NCI-H1436 (cell line): ENCODE results near the gene IGF1.
"Not testable (repeated sequence)": the region's sequence is repeated elsewhere in the genome, so short reads cannot be mapped to it uniquely, and the experiment has no call there.

ENCODE experiments used
- DNase-seq: peaks from one replicate; lab custom pipeline; 2025; lab: John Stamatoyannopoulos, UW

IGF1 gene

DNA sequence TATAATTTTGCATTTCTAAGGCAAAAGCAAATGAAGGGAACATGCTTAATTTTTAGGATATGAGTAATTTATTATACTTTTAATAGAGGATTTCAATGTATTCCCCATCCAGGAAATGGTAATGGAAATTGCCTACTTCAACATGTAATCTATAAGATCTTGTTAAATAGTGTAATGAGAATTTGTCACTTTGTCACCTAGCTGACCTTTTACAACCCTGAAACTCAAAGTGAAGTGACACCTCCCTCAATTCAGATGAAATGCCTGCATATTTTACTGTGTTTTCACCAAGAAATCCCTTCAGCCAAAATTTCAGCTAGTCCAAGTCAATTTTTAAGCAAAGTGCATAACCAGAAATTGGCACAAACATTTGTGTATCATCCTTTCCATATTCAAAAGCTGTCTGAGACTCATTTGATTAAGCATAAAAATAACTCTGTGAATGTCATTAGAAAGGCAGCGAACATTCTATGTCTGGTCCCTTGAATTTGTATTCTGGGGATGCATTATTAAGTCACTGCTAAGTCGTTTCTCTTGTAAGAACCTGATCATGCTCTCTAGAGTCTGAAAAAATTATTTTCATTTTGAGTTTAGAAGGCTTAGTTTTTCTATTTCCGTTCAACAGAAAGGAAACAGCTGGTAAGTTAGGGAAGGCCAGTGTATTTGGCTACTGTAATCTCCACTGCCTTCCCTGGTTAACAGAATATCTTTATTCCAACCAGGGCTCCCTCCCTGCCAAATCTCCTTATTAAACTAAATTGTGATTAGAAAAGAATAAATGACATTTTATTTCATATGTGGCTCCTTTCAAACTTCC is 100.8 kb downstream of the IGF1 start:
- DNase-seq: no peak

- DNase-seq: no peak
Measured at GRCh38 chr12:102376781-102377180, 103.6 kb downstream of the IGF1 start.

DNA sequence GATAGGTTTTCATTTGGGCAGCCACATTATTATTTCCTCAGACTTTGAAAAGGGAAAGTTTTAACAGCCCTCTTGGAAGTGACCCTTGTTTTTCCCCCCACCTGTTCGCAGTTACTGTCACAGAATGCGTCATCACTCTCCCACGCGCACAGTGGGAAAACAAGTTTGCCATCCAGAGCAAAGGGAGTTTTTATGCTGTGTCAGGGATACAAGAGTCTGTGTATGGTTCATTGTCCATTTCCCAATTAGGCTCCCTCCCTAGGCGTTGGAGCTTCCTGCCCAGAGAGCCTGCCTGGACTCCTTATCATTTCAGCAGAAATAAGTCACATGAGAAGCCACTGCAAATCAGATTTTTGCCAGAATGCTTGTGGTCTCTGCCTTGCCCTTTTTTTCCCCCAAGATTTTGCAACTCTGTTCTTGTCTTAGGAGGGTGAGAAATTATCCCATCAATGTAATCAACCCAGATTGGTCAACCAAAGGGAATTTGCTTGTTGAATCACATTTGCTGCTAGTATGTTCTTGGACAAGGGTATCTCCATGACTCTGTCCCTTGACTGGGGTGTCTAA is 104.1 kb downstream of the IGF1 start:
- no peak for DNase-seq

- no peak for DNase-seq
Measured at GRCh38 chr12:102374190-102374589, 106.2 kb downstream of the IGF1 start.

DNA sequence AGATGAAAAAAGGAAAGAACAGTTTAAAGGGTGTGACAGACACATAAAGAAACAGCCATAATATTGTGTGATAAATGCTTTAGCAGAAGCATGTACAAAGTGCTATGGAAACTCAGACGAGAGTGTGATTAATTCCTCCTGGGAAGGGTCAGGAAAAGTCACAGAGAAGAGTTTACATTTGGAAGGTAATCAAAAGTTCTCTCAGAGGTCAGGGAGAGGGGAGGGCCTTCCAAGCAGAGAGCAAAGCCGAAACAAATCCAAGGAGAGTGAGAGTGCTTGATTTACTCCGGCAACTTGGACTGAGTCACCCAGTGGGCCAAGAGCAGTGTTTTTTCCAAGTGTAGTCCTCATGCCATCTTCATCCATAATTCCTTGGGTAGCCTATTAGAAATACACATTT is 108.3 kb downstream of the IGF1 start:
- no peak for DNase-seq

GRCh38 chr12:102371165-102371564 is 109.2 kb downstream of the IGF1 start:
- DNase-seq: no peak

DNA sequence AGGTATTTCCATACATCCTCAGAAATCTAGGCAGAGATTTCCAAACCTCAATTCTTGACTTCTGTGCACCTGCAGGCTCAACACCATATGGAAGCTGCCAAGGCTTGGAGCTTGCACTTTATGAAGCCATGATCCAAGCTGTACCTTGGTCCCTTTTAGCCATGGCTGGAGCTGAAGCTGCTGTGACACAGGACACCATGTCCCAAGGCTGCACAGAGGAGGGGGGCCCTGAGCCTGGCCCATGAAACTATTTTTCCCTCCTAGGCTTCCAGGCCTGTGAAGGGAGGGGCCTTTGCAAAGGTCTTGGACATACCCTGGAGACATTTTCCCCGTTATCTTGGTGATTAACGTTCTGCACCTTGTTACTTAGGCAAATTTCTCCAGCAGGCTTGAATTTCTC is 110.5 kb downstream of the IGF1 start:
- no peak for DNase-seq

- DNase-seq: no peak
Measured at GRCh38 chr12:102365365-102365764, 115.0 kb downstream of the IGF1 start.

GRCh38 chr12:102364709-102365108 is 115.7 kb downstream of the IGF1 start:
- DNase-seq: no peak

DNA sequence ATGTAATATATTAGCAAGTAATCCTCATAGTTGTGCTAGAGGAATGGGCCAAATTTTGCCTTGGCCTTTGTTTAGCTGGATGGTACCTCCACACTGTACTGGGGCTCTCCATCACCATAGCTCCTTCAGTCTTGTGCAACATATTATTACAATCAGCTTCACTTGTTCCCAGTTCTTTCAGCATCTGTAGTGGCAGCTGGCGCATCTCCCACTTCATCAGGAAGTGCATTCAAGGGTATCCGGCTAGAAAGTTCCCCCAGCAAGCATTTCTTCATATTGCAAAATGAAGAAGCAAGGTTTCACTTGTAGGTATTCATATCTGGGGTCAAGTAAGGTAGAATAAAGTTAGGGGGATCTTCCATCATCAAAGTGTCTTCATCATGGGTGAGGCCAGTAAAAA is 123.7 kb downstream of the IGF1 start:
- no peak for DNase-seq

GRCh38 chr12:102354281-102354680 is 126.1 kb downstream of the IGF1 start:
- DNase-seq: not testable (repeated sequence)

GRCh38 chr12:102351322-102351721 is 129.0 kb downstream of the IGF1 start:
- DNase-seq: no peak

DNA sequence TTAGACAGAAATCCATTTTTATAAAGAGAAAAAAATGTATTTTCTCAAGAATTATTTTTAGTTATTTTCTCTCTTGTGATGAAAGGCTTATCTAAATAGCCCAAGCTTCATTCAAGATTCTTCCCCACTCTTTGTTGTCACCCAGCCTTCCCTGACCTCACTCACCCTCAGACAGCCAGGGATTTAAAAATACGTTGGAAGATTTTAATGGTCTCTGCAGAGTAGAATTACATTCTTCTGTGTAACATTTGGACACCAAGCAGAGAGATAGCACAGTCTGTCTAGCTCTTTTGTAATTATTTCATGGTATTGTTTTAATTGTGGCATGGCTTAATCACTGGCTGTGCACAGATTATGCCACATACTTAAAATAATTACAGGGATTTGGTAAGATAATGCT is 130.3 kb downstream of the IGF1 start:
- DNase-seq: no peak

- DNase-seq: no peak
Measured at GRCh38 chr12:102349079-102349478, 131.3 kb downstream of the IGF1 start.

DNA sequence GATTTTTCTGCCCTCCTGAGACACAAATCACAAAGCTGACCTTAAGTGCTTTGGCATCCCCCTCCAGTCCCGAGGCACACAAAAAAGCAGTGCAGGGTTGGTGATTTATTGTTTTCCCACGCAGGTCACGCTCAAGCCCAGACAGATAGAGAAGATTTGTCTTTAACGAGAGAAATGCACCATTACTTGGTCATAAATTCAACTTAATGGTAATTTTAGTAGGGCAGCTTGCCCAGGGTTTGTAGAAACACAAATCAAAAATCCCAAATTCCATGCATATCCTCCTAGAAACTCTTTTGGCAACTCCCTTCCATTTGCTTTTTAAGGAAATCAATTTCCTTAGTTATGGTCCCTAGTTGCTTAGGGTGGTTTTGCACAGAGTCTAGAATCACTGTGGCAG is 132.6 kb downstream of the IGF1 start:
- no peak for DNase-seq
